Activated CD4-positive, alpha-beta memory T cell treated with anti-CD3 and anti-CD28 coated beads for 36 hours (primary cell): ENCODE data around the gene DDX60. TPM values are rescaled to one million over a fixed set of nuclear protein-coding genes. Genes with fewer than 3 reads are reported as not detected.

Experiments
- CTCF ChIA-PET: fragments of 350-600 bp; sonication (Branson Sonifier 250); formaldehyde crosslinking; loops from one replicate; lab custom pipeline; 2021; ENCODE audit warnings: antibody characterized with exemption, inconsistent platforms; lab: Charles Lee
- POLR2A ChIA-PET: fragments of 350-600 bp; sonication (Branson Sonifier 250); formaldehyde crosslinking; loops from one replicate; lab custom pipeline; 2021; ENCODE audit warnings: antibody characterized with exemption; lab: Charles Lee
- DNase-seq: peaks from one replicate; pipeline ENCODE4 v3.0.0-alpha.2; 2020
- H3K27ac Mint-ChIP-seq: one replicate; pipeline ENCODE4 v1.8.0; 2021; ENCODE audit warnings: mixed read lengths
- H3K27me3 Mint-ChIP-seq: one replicate; pipeline ENCODE4 v1.8.0; 2021; ENCODE audit warnings: mixed read lengths
- H3K36me3 Mint-ChIP-seq: one replicate; pipeline ENCODE4 v1.8.0; 2021; ENCODE audit warnings: mixed read lengths
- H3K4me1 Mint-ChIP-seq: one replicate; pipeline ENCODE4 v1.8.0; 2021; ENCODE audit warnings: low read depth, mixed read lengths
- H3K4me3 Mint-ChIP-seq: one replicate; pipeline ENCODE4 v1.8.0; 2021; ENCODE audit warnings: mild to moderate bottlenecking, mixed read lengths
- H3K9me3 Mint-ChIP-seq: one replicate; pipeline ENCODE4 v1.8.0; 2021; ENCODE audit warnings: mixed read lengths
- intact Hi-C: fragments of 100-400 bp; cut with micrococcal nuclease; formaldehyde crosslinking; loops from one replicate; pipeline ENCODE4 v1.15.1; 2023
- total RNA-seq, 2 experiments: library from RNA; stranded (reverse); gene quantifications; one replicate each; pipeline ENCODE4 v1.2.3, GENCODE V29; 2021

DDX60 gene
- total RNA-seq, 2 experiments from 2014 or later, result 24.1 to 28.9 TPM

DNA sequence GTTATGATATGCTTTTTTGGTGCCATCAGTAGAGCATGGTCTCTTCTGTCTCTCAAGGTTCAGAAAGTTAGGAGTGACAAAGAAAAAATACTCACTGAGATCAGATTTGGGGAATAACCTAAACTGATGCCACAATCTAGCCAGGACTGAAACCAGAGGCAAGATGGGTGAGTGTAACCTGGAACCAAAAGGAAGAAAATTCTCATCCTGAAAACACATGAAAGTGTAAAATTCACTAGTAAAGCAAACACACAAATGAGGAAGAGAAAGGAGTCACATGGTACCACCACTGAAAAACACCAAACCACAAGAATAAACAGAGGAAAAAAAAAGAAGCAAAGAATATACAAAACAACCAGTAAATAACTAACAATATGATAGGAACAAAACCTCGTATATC, 129.8 kb downstream of the DDX60 start:
- Mint-ChIP-seq H3K4me1 (no peaks in the 10 kb centered on the region), H3K9me3 (no peaks in the 10 kb centered on the region), H3K36me3 (no peaks in the 10 kb centered on the region), H3K27ac (no peak overlapping the region), H3K27me3 (no peaks in the 10 kb centered on the region), H3K4me3 (no peak overlapping the region)
- POLR2A ChIA-PET, result no interaction called here
- DNase-seq, result no peak
- CTCF ChIA-PET, result no interaction called here
- intact Hi-C loops, result loop anchor here (10.0 kb wide), 1 partner anchor 366 kb away; no protein-coding TSS in a partner anchor

DNA sequence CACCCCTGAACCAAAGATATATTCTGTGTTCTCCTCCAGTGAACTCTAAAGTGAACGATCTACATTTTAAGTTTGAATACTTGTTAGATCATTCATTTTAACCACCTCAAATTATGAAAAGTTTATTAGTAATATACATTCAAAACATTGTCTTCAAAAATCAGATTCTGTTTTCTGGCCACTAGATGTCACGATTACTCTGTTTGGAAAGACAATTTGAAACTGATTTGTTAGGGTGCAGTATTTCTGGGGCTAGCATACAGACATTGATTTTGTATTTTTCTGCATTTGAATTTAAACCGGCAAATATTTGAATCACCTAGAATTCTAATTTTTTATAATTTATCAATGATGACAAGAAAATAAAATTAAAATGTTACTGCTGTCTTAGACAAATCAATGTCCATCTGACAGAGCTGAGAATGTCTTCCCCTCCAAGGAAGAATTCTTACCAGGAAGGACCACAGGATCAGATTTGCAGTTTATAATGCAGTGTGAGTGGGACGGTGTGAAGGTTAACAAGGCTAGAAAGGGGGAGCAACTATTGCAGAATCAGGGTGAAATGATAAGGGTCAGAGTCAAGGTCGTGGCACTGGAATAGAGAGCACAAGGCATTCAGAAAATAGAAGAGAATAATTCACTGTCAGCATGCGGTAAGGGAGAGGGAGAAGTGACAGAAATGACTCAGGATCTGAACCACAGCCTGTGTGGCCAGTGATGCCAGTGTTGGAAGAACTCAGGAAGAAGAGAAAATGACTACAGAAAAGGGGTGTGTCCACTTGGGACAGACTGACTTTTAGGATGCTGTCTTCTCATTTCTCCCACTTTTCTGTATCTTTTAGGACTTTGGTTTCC, 134.6 kb downstream of the DDX60 start:
- no peak overlapping the region for H3K4me3 Mint-ChIP-seq
- no peak overlapping the region for H3K27ac Mint-ChIP-seq
- H3K9me3 Mint-ChIP-seq, result no peaks in the 10 kb centered on the region
- H3K4me1 Mint-ChIP-seq, result no peaks in the 10 kb centered on the region
- H3K27me3 Mint-ChIP-seq, result no peaks in the 10 kb centered on the region
- POLR2A ChIA-PET, result no interaction called here
- intact Hi-C loops, result loop anchor here (1.0 to 10.0 kb wide), 3 partner anchors 326 to 733 kb away; no protein-coding TSS in a partner anchor
- DNase-seq, result no peak
- no peaks in the 10 kb centered on the region for H3K36me3 Mint-ChIP-seq
- CTCF ChIA-PET, result interaction anchor here (0.9 to 1.2 kb wide), 2 partner anchors 735 to 738 kb away, joined by 3 to 7 read pairs; no protein-coding TSS in a partner anchor

DNA sequence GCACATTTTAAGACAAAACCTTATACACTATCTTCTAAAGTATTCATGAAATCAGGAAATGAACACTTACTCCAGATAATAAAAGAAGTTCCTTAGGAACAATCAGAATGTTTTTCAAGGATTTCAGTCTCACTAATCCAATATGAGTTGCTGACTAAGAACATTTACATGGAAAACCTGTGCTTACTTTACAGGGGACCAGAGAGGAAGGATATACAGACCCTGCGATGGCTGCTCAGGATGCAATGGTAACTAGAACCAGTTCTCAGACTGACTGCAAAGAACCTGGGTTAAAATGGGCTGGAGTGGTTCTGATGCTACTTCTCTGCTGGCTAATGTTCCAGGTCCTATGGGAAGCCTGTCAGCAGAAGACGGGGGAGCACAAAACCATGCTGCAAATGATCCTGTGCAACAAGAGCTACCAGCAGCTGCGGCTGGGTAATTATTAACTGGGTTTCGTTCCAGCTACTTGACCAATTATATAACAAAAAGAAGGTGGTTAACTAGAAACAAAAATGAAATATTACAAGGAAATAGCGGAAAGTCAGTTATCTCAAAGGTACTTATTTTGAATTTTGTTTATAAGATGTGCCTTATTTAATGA, 140.9 kb downstream of the DDX60 start:
- POLR2A ChIA-PET, result no interaction called here
- Mint-ChIP-seq H3K27ac (no peak overlapping the region), H3K27me3 (no peaks in the 10 kb centered on the region), H3K9me3 (no peaks in the 10 kb centered on the region), H3K36me3 (no peaks in the 10 kb centered on the region), H3K4me3 (no peak overlapping the region), H3K4me1 (no peaks in the 10 kb centered on the region)
- DNase-seq, result no peak
- intact Hi-C loops, result no loop called here
- CTCF ChIA-PET, result no interaction called here

DNA sequence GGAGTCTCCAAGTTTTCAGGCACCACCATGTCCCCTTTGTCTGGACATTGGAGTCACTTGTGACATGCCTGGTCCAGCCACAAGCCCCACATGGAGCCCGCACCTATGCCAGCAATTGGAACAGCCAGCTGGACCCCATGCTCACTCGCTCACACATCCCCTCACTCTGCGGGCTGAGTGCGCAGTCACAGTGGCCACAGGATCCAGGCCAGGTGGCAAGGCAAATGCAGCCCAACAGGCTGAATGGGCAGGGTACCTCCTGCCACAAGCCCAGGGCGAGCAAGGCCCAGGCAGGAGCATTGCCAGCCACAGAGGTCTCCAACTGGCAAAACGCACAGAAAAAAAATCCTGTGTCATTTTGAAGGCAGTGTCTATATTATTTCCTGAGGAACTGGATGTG, 144.2 kb downstream of the DDX60 start:
- H3K27ac Mint-ChIP-seq, result no peak overlapping the region
- DNase-seq, result no peak
- no peak overlapping the region for H3K4me3 Mint-ChIP-seq
- intact Hi-C loops, result no loop called here
- no peaks in the 10 kb centered on the region for H3K4me1 Mint-ChIP-seq
- POLR2A ChIA-PET, result interaction anchor here (0.6 kb wide), 1 partner anchor 1089 kb away, joined by 3 read pairs; no protein-coding TSS in a partner anchor
- CTCF ChIA-PET, result interaction anchor here (0.6 to 1.1 kb wide), 2 partner anchors 20 to 146 kb away, joined by 3 read pairs; no protein-coding TSS in a partner anchor
- H3K36me3 Mint-ChIP-seq, result no peaks in the 10 kb centered on the region
- H3K9me3 Mint-ChIP-seq, result no peaks in the 10 kb centered on the region
- no peaks in the 10 kb centered on the region for H3K27me3 Mint-ChIP-seq

DNA sequence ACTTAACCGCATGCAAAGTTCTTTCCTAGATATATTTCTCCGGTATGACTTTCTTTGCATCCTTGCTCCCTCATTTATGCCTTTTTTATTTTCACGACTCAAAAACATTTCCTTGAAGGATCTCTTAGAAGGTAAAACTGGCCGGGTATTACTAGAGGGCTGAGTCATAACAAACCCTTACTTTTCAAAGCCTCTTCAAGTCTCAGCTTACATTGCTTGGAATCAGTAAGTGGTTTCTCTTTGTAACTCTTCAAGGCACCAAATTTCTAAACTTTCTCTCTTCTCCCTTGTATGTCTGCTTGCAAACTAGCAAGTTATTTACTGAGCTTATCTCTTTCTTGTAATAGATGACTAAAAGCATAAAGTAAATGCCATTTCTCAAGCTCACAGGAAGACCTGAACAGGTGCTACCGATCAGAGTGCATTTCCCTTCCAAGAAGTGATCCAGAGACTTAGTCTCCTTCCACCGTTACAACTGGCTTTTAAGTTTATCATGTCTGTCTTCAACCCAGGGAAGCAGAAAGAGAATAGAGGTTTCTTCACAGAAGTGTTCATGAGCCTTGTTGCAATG, 150.8 kb downstream of the DDX60 start:
- intact Hi-C loops, result no loop called here
- H3K4me1 Mint-ChIP-seq, result no peaks in the 10 kb centered on the region
- H3K27ac Mint-ChIP-seq, result no peak overlapping the region
- no peaks in the 10 kb centered on the region for H3K36me3 Mint-ChIP-seq
- no peaks in the 10 kb centered on the region for H3K27me3 Mint-ChIP-seq
- POLR2A ChIA-PET, result no interaction called here
- CTCF ChIA-PET, result no interaction called here
- H3K4me3 Mint-ChIP-seq, result no peak overlapping the region
- no peaks in the 10 kb centered on the region for H3K9me3 Mint-ChIP-seq
- DNase-seq, result no peak

Other genes with a start within 250 kb of the DDX60 start
- gene ANXA10, start 226.2 kb downstream of the DDX60 start, total RNA-seq, result not detected
- 1 to 10 TPM; 6.5 to 7.7 TPM for gene DDX60L, start 161.7 kb upstream of the DDX60 start, total RNA-seq
- 1 to 10 TPM; 8.9 to 9.4 TPM for gene PALLD, start 178.3 kb upstream of the DDX60 start, total RNA-seq